ENCODE measurements around the gene EIF2S2. TPM values are rescaled to one million over a fixed set of nuclear protein-coding genes. Genes with fewer than 3 reads are reported as not detected.

EIF2S2 gene
- total RNA-seq, 1 experiment from 2014 or later, result 124 TPM

DNA sequence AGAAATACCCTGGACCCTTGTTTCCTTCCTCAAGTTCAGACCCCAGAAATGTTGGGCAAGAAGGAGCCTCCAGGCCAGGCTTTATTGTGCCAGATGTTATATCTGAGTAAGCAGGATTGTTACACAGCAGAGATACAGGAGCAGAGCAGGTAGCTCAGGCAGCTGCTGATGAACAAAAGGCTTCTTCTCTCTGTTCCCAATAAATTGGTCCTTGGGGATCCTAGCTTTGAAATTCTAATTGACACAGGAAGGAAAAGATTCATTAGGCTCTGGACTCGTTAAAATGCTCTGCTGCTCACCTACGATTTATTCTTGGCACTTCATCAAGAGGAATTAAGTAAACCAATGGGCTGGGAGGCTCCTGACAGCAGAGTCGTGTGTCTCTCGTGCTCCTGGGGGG lies 64.1 kb downstream of the EIF2S2 start (continued):
- TF ChIP-seq ZNF416 (CRISPR knock-in tag; IDR thresholded peaks at IDR 0.05), result no peak
- TF ChIP-seq, protein P1, sequence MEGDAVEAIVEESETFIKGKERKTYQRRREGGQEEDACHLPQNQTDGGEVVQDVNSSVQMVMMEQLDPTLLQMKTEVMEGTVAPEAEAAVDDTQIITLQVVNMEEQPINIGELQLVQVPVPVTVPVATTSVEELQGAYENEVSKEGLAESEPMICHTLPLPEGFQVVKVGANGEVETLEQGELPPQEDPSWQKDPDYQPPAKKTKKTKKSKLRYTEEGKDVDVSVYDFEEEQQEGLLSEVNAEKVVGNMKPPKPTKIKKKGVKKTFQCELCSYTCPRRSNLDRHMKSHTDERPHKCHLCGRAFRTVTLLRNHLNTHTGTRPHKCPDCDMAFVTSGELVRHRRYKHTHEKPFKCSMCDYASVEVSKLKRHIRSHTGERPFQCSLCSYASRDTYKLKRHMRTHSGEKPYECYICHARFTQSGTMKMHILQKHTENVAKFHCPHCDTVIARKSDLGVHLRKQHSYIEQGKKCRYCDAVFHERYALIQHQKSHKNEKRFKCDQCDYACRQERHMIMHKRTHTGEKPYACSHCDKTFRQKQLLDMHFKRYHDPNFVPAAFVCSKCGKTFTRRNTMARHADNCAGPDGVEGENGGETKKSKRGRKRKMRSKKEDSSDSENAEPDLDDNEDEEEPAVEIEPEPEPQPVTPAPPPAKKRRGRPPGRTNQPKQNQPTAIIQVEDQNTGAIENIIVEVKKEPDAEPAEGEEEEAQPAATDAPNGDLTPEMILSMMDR (IDR thresholded peaks at IDR 0.05), result no peak
- TF ChIP-seq, protein P2, sequence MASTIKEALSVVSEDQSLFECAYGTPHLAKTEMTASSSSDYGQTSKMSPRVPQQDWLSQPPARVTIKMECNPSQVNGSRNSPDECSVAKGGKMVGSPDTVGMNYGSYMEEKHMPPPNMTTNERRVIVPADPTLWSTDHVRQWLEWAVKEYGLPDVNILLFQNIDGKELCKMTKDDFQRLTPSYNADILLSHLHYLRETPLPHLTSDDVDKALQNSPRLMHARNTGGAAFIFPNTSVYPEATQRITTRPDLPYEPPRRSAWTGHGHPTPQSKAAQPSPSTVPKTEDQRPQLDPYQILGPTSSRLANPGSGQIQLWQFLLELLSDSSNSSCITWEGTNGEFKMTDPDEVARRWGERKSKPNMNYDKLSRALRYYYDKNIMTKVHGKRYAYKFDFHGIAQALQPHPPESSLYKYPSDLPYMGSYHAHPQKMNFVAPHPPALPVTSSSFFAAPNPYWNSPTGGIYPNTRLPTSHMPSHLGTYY (CRISPR knock-in tag; IDR thresholded peaks at IDR 0.05), result no peak

DNA sequence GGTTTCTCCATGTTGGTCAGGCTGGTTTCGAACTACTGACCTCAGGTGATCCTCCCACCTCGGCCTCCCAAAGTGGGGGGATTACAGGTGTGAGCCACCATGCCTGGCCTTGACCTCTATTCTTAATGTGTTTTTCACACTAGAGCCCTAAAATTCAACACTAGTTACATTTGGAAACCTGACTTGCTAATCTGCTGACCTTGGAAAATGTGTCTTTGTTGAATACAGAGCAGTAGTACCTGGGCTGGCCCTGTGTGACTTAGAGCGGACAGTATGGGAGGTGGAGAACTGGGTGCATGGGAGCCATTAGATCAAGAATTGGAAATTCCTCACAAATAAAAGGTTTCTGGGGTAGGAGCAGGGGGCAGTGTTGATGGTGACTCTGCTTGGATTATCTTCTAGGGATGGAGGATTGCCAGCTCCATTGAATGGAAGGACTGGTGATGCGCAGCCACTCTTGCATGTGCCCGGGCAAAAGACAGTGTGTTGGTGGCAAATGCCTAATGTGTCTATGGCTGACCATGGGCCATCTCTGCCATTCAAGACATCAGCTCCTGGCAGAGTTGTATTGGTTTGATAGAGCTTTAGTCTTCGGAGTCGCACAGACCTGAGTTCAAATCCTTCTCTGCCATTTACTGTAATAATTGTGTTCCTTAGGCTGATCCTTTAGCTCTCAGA lies 64.9 kb downstream of the EIF2S2 start:
- Mint-ChIP-seq H3K27me3 (ENCODE audit: low read depth) (no peaks in the 10 kb centered on the region), H3K27ac (no peak overlapping the region), H3K36me3 (no peaks in the 10 kb centered on the region), H3K4me1 (peaks cover 49% of the 10 kb centered on the region), H3K9me3 (no peaks in the 10 kb centered on the region), H3K4me3 (no peak overlapping the region)
- POLR2A ChIA-PET, result interaction anchor here (0.5 to 0.6 kb wide), 2 partner anchors 63 to 115 kb away, joined by 3 to 7 read pairs; no protein-coding TSS in a partner anchor
- ATAC-seq (no peak), DNase-seq (ENCODE audit: low spot score) (no peak)
- CTCF ChIA-PET, result interaction anchor here (2.8 kb wide), 1 partner anchor 21 kb away, joined by 15 read pairs; no protein-coding TSS in a partner anchor
- TF ChIP-seq CREM (CRISPR knock-in tag; IDR thresholded peaks at IDR 0.05), result no peak

DNA sequence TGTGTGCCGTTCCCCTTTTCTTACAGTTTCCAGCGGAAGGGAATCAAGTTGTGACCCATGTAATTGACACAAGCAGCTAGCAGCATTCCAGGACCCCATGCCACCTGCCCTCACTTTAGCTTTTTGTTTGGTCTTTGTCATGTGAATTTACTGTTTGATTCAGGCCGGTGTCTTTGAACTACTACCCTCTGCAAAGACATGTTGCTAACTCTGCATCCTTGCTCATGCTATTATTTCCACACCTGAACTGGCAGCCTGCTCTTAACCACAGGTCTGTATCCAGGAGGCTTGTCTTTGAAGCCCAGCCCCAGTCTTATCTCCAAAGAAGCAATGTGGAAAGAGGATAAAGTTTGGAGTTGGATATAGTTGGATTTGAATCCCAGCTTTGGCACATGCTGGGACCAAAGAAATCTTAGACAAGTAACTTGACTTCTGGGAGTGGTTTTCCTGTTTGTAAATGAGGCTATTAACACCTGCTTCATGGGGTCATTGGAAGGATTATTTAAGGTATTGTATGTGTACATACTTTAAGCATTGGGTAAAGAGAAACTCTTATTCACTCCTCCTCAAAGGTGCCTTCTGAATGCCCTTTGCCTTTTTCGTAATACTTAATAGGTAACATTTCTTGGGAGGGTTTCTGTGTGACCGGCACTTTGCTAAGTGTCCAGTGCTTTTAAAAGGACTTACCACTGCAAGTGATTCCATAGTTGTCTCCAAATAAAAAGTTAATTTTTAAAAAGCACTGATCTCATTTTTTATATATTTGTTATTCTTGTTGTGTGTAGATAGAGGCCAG lies 65.9 kb downstream of the EIF2S2 start:
- no peaks in the 10 kb centered on the region for H3K36me3 Mint-ChIP-seq
- peak overlapping the region; percentile 7 for H3K27ac Mint-ChIP-seq
- ATAC-seq (peak; percentile 87), DNase-seq (ENCODE audit: low spot score) (peak; percentile 25)
- H3K4me3 Mint-ChIP-seq, result peak overlapping the region; percentile 17
- peaks cover 49% of the 10 kb centered on the region for H3K4me1 Mint-ChIP-seq
- H3K9me3 Mint-ChIP-seq, result no peaks in the 10 kb centered on the region
- POLR2A ChIA-PET, result no interaction called here
- CTCF ChIA-PET, result interaction anchor here (0.9 to 2.8 kb wide), 3 partner anchors 8 to 183 kb away, joined by 3 to 15 read pairs (median 3); no protein-coding TSS in a partner anchor
- TF ChIP-seq, protein P3, sequence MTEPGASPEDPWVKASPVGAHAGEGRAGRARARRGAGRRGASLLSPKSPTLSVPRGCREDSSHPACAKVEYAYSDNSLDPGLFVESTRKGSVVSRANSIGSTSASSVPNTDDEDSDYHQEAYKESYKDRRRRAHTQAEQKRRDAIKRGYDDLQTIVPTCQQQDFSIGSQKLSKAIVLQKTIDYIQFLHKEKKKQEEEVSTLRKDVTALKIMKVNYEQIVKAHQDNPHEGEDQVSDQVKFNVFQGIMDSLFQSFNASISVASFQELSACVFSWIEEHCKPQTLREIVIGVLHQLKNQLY (CRISPR knock-in tag; IDR thresholded peaks at IDR 0.05), result no peak
- 0 out of 2 replicates have a peak, but pooled peaks have one; percentile 41 for TF ChIP-seq TEAD1 (CRISPR knock-in tag; IDR thresholded peaks at IDR 0.05)
- H3K27me3 Mint-ChIP-seq (ENCODE audit: low read depth), result no peaks in the 10 kb centered on the region

DNA sequence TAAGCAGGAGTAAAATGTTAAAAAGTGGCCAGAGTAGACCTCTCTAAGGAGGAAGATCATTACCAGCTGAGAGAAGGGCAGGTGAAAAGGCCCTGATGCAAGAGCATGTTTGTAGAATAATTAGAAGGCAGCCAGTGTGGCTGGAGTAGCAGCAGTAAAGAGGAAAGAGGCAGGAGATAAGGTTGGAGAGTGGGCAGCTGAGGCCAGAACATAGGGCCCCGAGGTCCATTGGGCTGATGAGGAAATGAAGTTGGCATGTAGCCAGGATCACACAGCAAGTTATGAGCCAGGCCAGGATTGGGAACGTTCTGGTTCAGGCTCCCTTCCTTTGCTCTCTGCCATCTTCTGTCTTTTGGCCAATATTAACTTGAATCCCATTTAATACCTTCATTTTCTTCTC lies 66.7 kb downstream of the EIF2S2 start:
- DNase-seq (ENCODE audit: low spot score), result no peak
- CTCF ChIA-PET, result interaction anchor here (0.8 to 2.8 kb wide), 5 partner anchors 9 to 182 kb away, joined by 3 to 15 read pairs (median 3); no protein-coding TSS in a partner anchor
- POLR2A ChIA-PET, result no interaction called here
- no peaks in the 10 kb centered on the region for H3K27me3 Mint-ChIP-seq (ENCODE audit: low read depth)
- H3K9me3 Mint-ChIP-seq, result no peaks in the 10 kb centered on the region
- peaks cover 52% of the 10 kb centered on the region for H3K4me1 Mint-ChIP-seq
- H3K36me3 Mint-ChIP-seq, result no peaks in the 10 kb centered on the region
- ATAC-seq, result no peak; the same call in 1 of the 2 replicates
- peak overlapping the region; percentile 17; the same call in 1 of the 2 replicates for H3K4me3 Mint-ChIP-seq
- peak overlapping the region; percentile 12; the same call in 1 of the 2 replicates for H3K27ac Mint-ChIP-seq
- TF ChIP-seq PRRX2 (CRISPR knock-in tag; IDR thresholded peaks at IDR 0.05) (no peak), ZNF416 (CRISPR knock-in tag; IDR thresholded peaks at IDR 0.05) (no peak), TEAD1 (CRISPR knock-in tag; IDR thresholded peaks at IDR 0.05) (no peak), ZNF138 (CRISPR knock-in tag; conservative IDR thresholded peaks at IDR 0.05) (no peak), ESRRA (CRISPR knock-in tag; IDR thresholded peaks at IDR 0.05; ENCODE audit: borderline replicate concordance) (no peak), NFE2L1 (CRISPR knock-in tag; IDR thresholded peaks at IDR 0.05) (no peak), GRHL2 (CRISPR knock-in tag; IDR thresholded peaks at IDR 0.05; ENCODE audit: insufficient replicate concordance, severe bottlenecking) (no peak), ZNF121 (CRISPR knock-in tag; IDR thresholded peaks at IDR 0.05) (no peak), GABPB1 (CRISPR knock-in tag; IDR thresholded peaks at IDR 0.05) (no peak), ZNF423 (CRISPR knock-in tag; IDR thresholded peaks at IDR 0.05) (no peak), KAT7 (CRISPR knock-in tag; IDR thresholded peaks at IDR 0.05; ENCODE audit: borderline replicate concordance) (no peak), CREB1 (CRISPR knock-in tag; IDR thresholded peaks at IDR 0.05) (no peak)
- TF ChIP-seq, protein P4, sequence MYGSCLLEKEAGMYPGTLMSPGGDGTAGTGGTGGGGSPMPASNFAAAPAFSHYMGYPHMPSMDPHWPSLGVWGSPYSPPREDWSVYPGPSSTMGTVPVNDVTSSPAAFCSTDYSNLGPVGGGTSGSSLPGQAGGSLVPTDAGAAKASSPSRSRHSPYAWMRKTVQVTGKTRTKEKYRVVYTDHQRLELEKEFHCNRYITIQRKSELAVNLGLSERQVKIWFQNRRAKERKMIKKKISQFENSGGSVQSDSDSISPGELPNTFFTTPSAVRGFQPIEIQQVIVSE (CRISPR knock-in tag; IDR thresholded peaks at IDR 0.05; ENCODE audit: borderline replicate concordance), result no peak
- TF ChIP-seq, protein P5, sequence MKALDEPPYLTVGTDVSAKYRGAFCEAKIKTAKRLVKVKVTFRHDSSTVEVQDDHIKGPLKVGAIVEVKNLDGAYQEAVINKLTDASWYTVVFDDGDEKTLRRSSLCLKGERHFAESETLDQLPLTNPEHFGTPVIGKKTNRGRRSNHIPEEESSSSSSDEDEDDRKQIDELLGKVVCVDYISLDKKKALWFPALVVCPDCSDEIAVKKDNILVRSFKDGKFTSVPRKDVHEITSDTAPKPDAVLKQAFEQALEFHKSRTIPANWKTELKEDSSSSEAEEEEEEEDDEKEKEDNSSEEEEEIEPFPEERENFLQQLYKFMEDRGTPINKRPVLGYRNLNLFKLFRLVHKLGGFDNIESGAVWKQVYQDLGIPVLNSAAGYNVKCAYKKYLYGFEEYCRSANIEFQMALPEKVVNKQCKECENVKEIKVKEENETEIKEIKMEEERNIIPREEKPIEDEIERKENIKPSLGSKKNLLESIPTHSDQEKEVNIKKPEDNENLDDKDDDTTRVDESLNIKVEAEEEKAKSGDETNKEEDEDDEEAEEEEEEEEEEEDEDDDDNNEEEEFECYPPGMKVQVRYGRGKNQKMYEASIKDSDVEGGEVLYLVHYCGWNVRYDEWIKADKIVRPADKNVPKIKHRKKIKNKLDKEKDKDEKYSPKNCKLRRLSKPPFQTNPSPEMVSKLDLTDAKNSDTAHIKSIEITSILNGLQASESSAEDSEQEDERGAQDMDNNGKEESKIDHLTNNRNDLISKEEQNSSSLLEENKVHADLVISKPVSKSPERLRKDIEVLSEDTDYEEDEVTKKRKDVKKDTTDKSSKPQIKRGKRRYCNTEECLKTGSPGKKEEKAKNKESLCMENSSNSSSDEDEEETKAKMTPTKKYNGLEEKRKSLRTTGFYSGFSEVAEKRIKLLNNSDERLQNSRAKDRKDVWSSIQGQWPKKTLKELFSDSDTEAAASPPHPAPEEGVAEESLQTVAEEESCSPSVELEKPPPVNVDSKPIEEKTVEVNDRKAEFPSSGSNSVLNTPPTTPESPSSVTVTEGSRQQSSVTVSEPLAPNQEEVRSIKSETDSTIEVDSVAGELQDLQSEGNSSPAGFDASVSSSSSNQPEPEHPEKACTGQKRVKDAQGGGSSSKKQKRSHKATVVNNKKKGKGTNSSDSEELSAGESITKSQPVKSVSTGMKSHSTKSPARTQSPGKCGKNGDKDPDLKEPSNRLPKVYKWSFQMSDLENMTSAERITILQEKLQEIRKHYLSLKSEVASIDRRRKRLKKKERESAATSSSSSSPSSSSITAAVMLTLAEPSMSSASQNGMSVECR (CRISPR knock-in tag; IDR thresholded peaks at IDR 0.05; ENCODE audit: borderline replicate concordance), result no peak
- TF ChIP-seq, protein P3 (CRISPR knock-in tag; IDR thresholded peaks at IDR 0.05), result no peak

All from WTC11 (cell line).